Testis (tissue), 2 donors: ENCODE measurements around the gene SLC2A1.

Experiments used
- POLR2A ChIP-seq: fragments of 450-650 bp; IDR thresholded peaks from one replicate; pipeline ENCODE4 v1.6.1; 2017; ENCODE audit warnings: antibody characterized with exemption, mild to moderate bottlenecking, moderate library complexity
- TF ChIP-seq, protein P1 (sequence below), 3 experiments: fragments of 450-650 bp in 2 of 3; fragments of 200-600 bp in 1 of 3; sonication (generic) in 1 of 3; IDR thresholded peaks; one replicate each; pipeline ENCODE4 v1.5.1; 2016 to 2019; ENCODE audit warnings: antibody characterized with exemption in 3 of 3, mild to moderate bottlenecking in 2 of 3, moderate library complexity in 1 of 3

GRCh38 chr1:42941640-42942330 lies 16.9 kb downstream of the SLC2A1 start:
- TF ChIP-seq, protein P1, sequence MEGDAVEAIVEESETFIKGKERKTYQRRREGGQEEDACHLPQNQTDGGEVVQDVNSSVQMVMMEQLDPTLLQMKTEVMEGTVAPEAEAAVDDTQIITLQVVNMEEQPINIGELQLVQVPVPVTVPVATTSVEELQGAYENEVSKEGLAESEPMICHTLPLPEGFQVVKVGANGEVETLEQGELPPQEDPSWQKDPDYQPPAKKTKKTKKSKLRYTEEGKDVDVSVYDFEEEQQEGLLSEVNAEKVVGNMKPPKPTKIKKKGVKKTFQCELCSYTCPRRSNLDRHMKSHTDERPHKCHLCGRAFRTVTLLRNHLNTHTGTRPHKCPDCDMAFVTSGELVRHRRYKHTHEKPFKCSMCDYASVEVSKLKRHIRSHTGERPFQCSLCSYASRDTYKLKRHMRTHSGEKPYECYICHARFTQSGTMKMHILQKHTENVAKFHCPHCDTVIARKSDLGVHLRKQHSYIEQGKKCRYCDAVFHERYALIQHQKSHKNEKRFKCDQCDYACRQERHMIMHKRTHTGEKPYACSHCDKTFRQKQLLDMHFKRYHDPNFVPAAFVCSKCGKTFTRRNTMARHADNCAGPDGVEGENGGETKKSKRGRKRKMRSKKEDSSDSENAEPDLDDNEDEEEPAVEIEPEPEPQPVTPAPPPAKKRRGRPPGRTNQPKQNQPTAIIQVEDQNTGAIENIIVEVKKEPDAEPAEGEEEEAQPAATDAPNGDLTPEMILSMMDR (IDR thresholded peaks at IDR 0.05): no peak
- no peak for TF ChIP-seq POLR2A
